ENCODE measurements around the gene OR10H1.
"Not testable (repeated sequence)": the region's sequence is repeated elsewhere in the genome, so short reads cannot be mapped to it uniquely, and the experiment has no call there.

Gene OR10H1

GRCh38 chr19:15810335-15810734 is 5.1 kb downstream of the OR10H1 start:
- Histone ChIP-seq H3K4me2 (ENCODE audit: low read depth, low read length, poor library complexity, severe bottlenecking) (no peak overlapping the region), H3K9me2 (replicated peaks; ENCODE audit: insufficient read depth, low read length) (no peaks in the 10 kb centered on the region), H3K27me3 (ENCODE audit: low read length) (no peaks in the 10 kb centered on the region), H3K9ac (ENCODE audit: low read length) (no peak overlapping the region), H3K9me3 (ENCODE audit: insufficient read depth, low read length) (no peaks in the 10 kb centered on the region), H2AFZ (ENCODE audit: low read depth, low read length, severe bottlenecking) (no peak overlapping the region), H3F3A (ENCODE audit: insufficient read depth) (no peaks in the 10 kb centered on the region), H3K4me3 (ENCODE audit: insufficient read depth, low read length, poor library complexity, severe bottlenecking) (no peak overlapping the region), H3K36me3 (ENCODE audit: low read length) (no peaks in the 10 kb centered on the region), H4K20me1 (ENCODE audit: low read depth, low read length) (no peaks in the 10 kb centered on the region), H3K27ac (ENCODE audit: low read depth, low read length) (no peak overlapping the region), H3K79me2 (ENCODE audit: insufficient read depth, low read length) (no peaks in the 10 kb centered on the region)
- TF ChIP-seq EZH2phosphoT487 (conservative IDR thresholded peaks at IDR 0.05; ENCODE audit: low read length) (no peak), CTCF (IDR thresholded peaks at IDR 0.05; ENCODE audit: insufficient read depth, low read length, poor library complexity, severe bottlenecking) (no peak)

- H3K4me2 ChIP-seq (ENCODE audit: low read depth, low read length, poor library complexity, severe bottlenecking); H3K27ac ChIP-seq (ENCODE audit: low read depth, low read length); H3K4me3 ChIP-seq (ENCODE audit: insufficient read depth, low read length, poor library complexity, severe bottlenecking); H3K9me2 ChIP-seq (replicated peaks; ENCODE audit: insufficient read depth, low read length); H3F3A ChIP-seq (ENCODE audit: insufficient read depth); H3K79me2 ChIP-seq (ENCODE audit: insufficient read depth, low read length); H3K27me3 ChIP-seq (ENCODE audit: low read length); H3K9me3 ChIP-seq (ENCODE audit: insufficient read depth, low read length); H2AFZ ChIP-seq (ENCODE audit: low read depth, low read length, severe bottlenecking); H3K36me3 ChIP-seq (ENCODE audit: low read length); H3K9ac ChIP-seq (ENCODE audit: low read length); H4K20me1 ChIP-seq (ENCODE audit: low read depth, low read length): not testable (repeated sequence)
These were observed 21.2 kb downstream of the OR10H1 start for GRCh38 chr19:15794279-15794678.

GRCh38 chr19:15790096-15790495 is 25.4 kb downstream of the OR10H1 start:
- no peaks in the 10 kb centered on the region for H3F3A ChIP-seq (ENCODE audit: insufficient read depth)
- H3K9me3 ChIP-seq (ENCODE audit: insufficient read depth, low read length): no peaks in the 10 kb centered on the region
- H3K36me3 ChIP-seq (ENCODE audit: low read length): no peaks in the 10 kb centered on the region
- H3K4me2 ChIP-seq (ENCODE audit: low read depth, low read length, poor library complexity, severe bottlenecking): no peak overlapping the region
- no peak overlapping the region for H3K27ac ChIP-seq (ENCODE audit: low read depth, low read length)
- no peaks in the 10 kb centered on the region for H3K9me2 ChIP-seq (replicated peaks; ENCODE audit: insufficient read depth, low read length)
- no peak overlapping the region for H2AFZ ChIP-seq (ENCODE audit: low read depth, low read length, severe bottlenecking)
- no peaks in the 10 kb centered on the region for H4K20me1 ChIP-seq (ENCODE audit: low read depth, low read length)
- H3K27me3 ChIP-seq (ENCODE audit: low read length): no peaks in the 10 kb centered on the region
- H3K9ac ChIP-seq (ENCODE audit: low read length): no peak overlapping the region
- no peaks in the 10 kb centered on the region for H3K79me2 ChIP-seq (ENCODE audit: insufficient read depth, low read length)
- no peak overlapping the region for H3K4me3 ChIP-seq (ENCODE audit: insufficient read depth, low read length, poor library complexity, severe bottlenecking)
- TF ChIP-seq EZH2phosphoT487 (conservative IDR thresholded peaks at IDR 0.05; ENCODE audit: low read length): no peak
- no peak for TF ChIP-seq CTCF (IDR thresholded peaks at IDR 0.05; ENCODE audit: insufficient read depth, low read length, poor library complexity, severe bottlenecking)

- Histone ChIP-seq H3K9me2 (replicated peaks; ENCODE audit: insufficient read depth, low read length) (no peaks in the 10 kb centered on the region), H2AFZ (ENCODE audit: low read depth, low read length, severe bottlenecking) (no peak overlapping the region), H3F3A (ENCODE audit: insufficient read depth) (no peaks in the 10 kb centered on the region), H3K9me3 (ENCODE audit: insufficient read depth, low read length) (no peaks in the 10 kb centered on the region), H3K4me2 (ENCODE audit: low read depth, low read length, poor library complexity, severe bottlenecking) (no peak overlapping the region), H3K9ac (ENCODE audit: low read length) (no peak overlapping the region), H3K27me3 (ENCODE audit: low read length) (no peaks in the 10 kb centered on the region), H3K79me2 (ENCODE audit: insufficient read depth, low read length) (no peaks in the 10 kb centered on the region), H4K20me1 (ENCODE audit: low read depth, low read length) (no peaks in the 10 kb centered on the region), H3K4me3 (ENCODE audit: insufficient read depth, low read length, poor library complexity, severe bottlenecking) (no peak overlapping the region), H3K27ac (ENCODE audit: low read depth, low read length) (no peak overlapping the region), H3K36me3 (ENCODE audit: low read length) (no peaks in the 10 kb centered on the region)
- no peak for TF ChIP-seq EZH2phosphoT487 (conservative IDR thresholded peaks at IDR 0.05; ENCODE audit: low read length)
These were observed 26.7 kb downstream of the OR10H1 start for GRCh38 chr19:15788594-15789270.
